ENCODE results near the gene PLPP7.

PLPP7 gene

GRCh38 chr9:131282688-131283422 lies 6.7 kb upstream of the PLPP7 start:
- no peak for DNase-seq

GRCh38 chr9:131284856-131285255 lies 4.7 kb upstream of the PLPP7 start:
- DNase-seq: no peak

- DNase-seq: no peak
Observed at GRCh38 chr9:131287359-131287758, 2.2 kb upstream of the PLPP7 start.

- DNase-seq: no peak
Observed at GRCh38 chr9:131288217-131288616, 1.3 kb upstream of the PLPP7 start.

GRCh38 chr9:131290036-131290766 lies 678 bp downstream of the PLPP7 start:
- no peak for DNase-seq

GRCh38 chr9:131290767-131291370 lies 1.3 kb downstream of the PLPP7 start:
- no peak for DNase-seq

- no peak for DNase-seq
Observed at GRCh38 chr9:131291795-131292315, 2.3 kb downstream of the PLPP7 start.

GRCh38 chr9:131292937-131293336 lies 3.4 kb downstream of the PLPP7 start:
- no peak for DNase-seq

GRCh38 chr9:131296460-131296859 lies 6.9 kb downstream of the PLPP7 start:
- DNase-seq: no peak

- no peak for DNase-seq
Observed at GRCh38 chr9:131296906-131297500, 7.5 kb downstream of the PLPP7 start.

GRCh38 chr9:131297903-131298302 lies 8.4 kb downstream of the PLPP7 start:
- DNase-seq: no peak

GRCh38 chr9:131298341-131298740 lies 8.8 kb downstream of the PLPP7 start:
- DNase-seq: no peak

- no peak for DNase-seq
Observed at GRCh38 chr9:131298816-131299215, 9.3 kb downstream of the PLPP7 start.

GRCh38 chr9:131299346-131299960 lies 9.9 kb downstream of the PLPP7 start:
- no peak for DNase-seq

GRCh38 chr9:131299961-131300347 lies 10.4 kb downstream of the PLPP7 start:
- DNase-seq: no peak

GRCh38 chr9:131300444-131300843 lies 10.9 kb downstream of the PLPP7 start:
- DNase-seq: no peak

- no peak for DNase-seq
Observed at GRCh38 chr9:131302244-131303075, 12.9 kb downstream of the PLPP7 start.

GRCh38 chr9:131303381-131304321 lies 14.1 kb downstream of the PLPP7 start:
- no peak for DNase-seq

- no peak for DNase-seq
Observed at GRCh38 chr9:131304676-131305355, 15.3 kb downstream of the PLPP7 start.

- no peak for DNase-seq
Observed at GRCh38 chr9:131306397-131307004, 17.0 kb downstream of the PLPP7 start.
